Heart left ventricle (tissue), 16 donors: Measurements from ENCODE around the gene OSBPL10. TPM values are rescaled to one million over a fixed set of nuclear protein-coding genes. Genes with fewer than 3 reads are reported as not detected.

Source experiments
- ATAC-seq, 4 donors: fragments of 200-7000 bp; cut with Tn5 transposase; one replicate each; pipeline ENCODE4 v1.9.1; 2020 to 2022; ENCODE audit warnings: moderate library complexity in 4 of 4, mild to moderate bottlenecking in 3 of 4, moderate number of reproducible peaks in 1 of 4
- DNase-seq, 5 donors: peaks; one replicate each; pipeline ENCODE4 v3.0.0-alpha.2; 2020
- H3K27ac ChIP-seq, 12 donors: fragments of 200-600 bp; sonication (generic) in 4 of 12; one replicate each; pipeline versions ENCODE4 v1.5.0 to v1.8.0; 2016 to 2022; ENCODE audit warnings: mild to moderate bottlenecking in 2 of 12
- H3K27me3 ChIP-seq, 9 donors: fragments of 200-600 bp; sonication (generic) in 2 of 9; one replicate each; pipeline versions ENCODE4 v1.5.1 to v1.8.0; 2016 to 2022; ENCODE audit warnings: mild to moderate bottlenecking in 3 of 9
- H3K36me3 ChIP-seq, 9 donors: fragments of 200-600 bp; sonication (generic) in 2 of 9; one replicate each; pipeline versions ENCODE4 v1.5.0 to v1.8.0; 2018 to 2022; ENCODE audit warnings: mild to moderate bottlenecking in 2 of 9
- H3K4me1 ChIP-seq, 12 donors: fragments of 200-600 bp; sonication (generic) in 4 of 12; one replicate each; pipeline versions ENCODE4 v1.5.0 to v1.8.0; 2016 to 2022; ENCODE audit warnings: mild to moderate bottlenecking in 3 of 12
- H3K4me3 ChIP-seq, 12 donors: fragments of 200-600 bp; sonication (generic) in 4 of 12; one replicate each; pipeline versions ENCODE4 v1.5.0 to v1.8.0; 2017 to 2022; ENCODE audit warnings: mild to moderate bottlenecking in 9 of 12, moderate library complexity in 4 of 12
- H3K9me3 ChIP-seq, 12 donors: fragments of 200-600 bp; sonication (generic) in 4 of 12; one replicate each; pipeline versions ENCODE4 v1.5.0 to v1.8.0; 2016 to 2022; ENCODE audit warnings: mild to moderate bottlenecking in 1 of 12
- CTCF ChIP-seq, 12 donors: fragments of 200-600 bp; sonication (generic) in 4 of 12; IDR thresholded peaks; one replicate each; pipeline versions ENCODE4 v1.5.0 to v1.8.0; 2018 to 2022; ENCODE audit warnings: antibody characterized with exemption in 12 of 12, mild to moderate bottlenecking in 5 of 12
- POLR2A ChIP-seq, 2 donors: fragments of 450-650 bp; IDR thresholded peaks; one replicate each; pipeline ENCODE4 v1.6.1; 2017; ENCODE audit warnings: antibody characterized with exemption in 2 of 2, mild to moderate bottlenecking in 2 of 2, moderate library complexity in 2 of 2
- WGBS, 4 donors: extraction: QIAGEN DNeasy Blood & Tissue Kit in 2 of 4; methylation state at CpG; one replicate each; pipeline versions ENCODE4 v1.1.5 to v1.1.7; 2013 to 2018; 5-methylcytosine and 5-hydroxymethylcytosine counted together
- intact Hi-C, 10 donors: fragments of 100-400 bp; cut with DNase I; formaldehyde crosslinking; loops; one replicate each; pipeline versions ENCODE4 v1.11.1 to v1.14.2; 2022
- polyA plus RNA-seq, 2 donors: library from polyadenylated mRNA; stranded (reverse); fragments of 200-250 nt; gene quantifications; one replicate each; pipeline ENCODE4 v1.2.3, GENCODE V29; 2013
- total RNA-seq, 9 donors: library from RNA; depleted of rRNA in 2 of 9; stranded (reverse); fragments of >200 nt in 2 of 9; fragmentation: NEBNext Ultra II Directional in 3 of 9; extraction: Animal tissue kit (Norgen Biotek cat#: 25700) in 3 of 9; gene quantifications; one replicate each; pipeline versions ENCODE4 v1.1.0 to v1.2.4, GENCODE V29; 2016 to 2023
- donor health status: ischemic (EF 13 %, LVEDD 7.1; RV severe dilation, severe dysfunction).
- donor health status: healthy with polysubstance abuse.
- donor health status: DM: no; HTN: yes; CAD: no.
- donor health status: DM: no; HTN: no; CAD: no.
- donor health status: ischemic (EF 25% LVEDD 6.9; RV normal size, moderate dysfunction).
- donor health status: ischemic (EF 25% LVEDD 5.7; RV mildly dilated, moderate dysfunction).
- donor health status: healthy.
- donor health status: DM: yes; HTN: yes; CAD: no.
- donor health status: ischemic (EF 35%, LVEDD 5.7; RV mildly dilated, moderate dysfunction).
- donor health status: nonischemic (EF 11% LVEDD 7.7; RV severe dilation, severe dysfunction).
- donor health status: DM: yes; HTN: yes; CAD: no.
- donor health status: PGD.
- donor health status: ischemic (EF 29% LVEDD 5.4; RV normal size, mild dysfunction).
- donor health status: nonischemic (EF 23%, LVEDD 6.1; RV moderate dilation, normal function).

The OSBPL10 gene
- total and polyA plus RNA-seq, 11 donors = 1.3 to 12.7 (median 3.9) TPM

- intact Hi-C loops = no loop called here
- no peak for TF ChIP-seq POLR2A (IDR thresholded peaks at IDR 0.05)
- TF ChIP-seq CTCF (IDR thresholded peaks at IDR 0.05) = no peak
- H3K4me3 ChIP-seq = no peak overlapping the region
- DNase-seq = no peak
- 83 to 87% (median 84%) methylated on average over 2 of the region's 2 CpGs for WGBS, 4 donors
- H3K9me3 ChIP-seq = no peaks in the 10 kb centered on the region
- no peak for ATAC-seq
- no peak overlapping the region for H3K27ac ChIP-seq
- H3K36me3 ChIP-seq = no peaks in the 10 kb centered on the region
- no peaks in the 10 kb centered on the region for H3K27me3 ChIP-seq
- peaks cover 0 to 8% (median 4%) of the 10 kb centered on the region in 12 donors for H3K4me1 ChIP-seq
Observed at GRCh38 chr3:31791090-31791430, 190.0 kb downstream of the OSBPL10 start.

- Histone ChIP-seq H3K4me1 (peaks cover 0 to 8% (median 4%) of the 10 kb centered on the region in 12 donors), H3K27me3 (no peaks in the 10 kb centered on the region), H3K4me3 (no peak overlapping the region), H3K36me3 (no peaks in the 10 kb centered on the region), H3K27ac (no peak overlapping the region), H3K9me3 (no peaks in the 10 kb centered on the region)
- TF ChIP-seq CTCF (IDR thresholded peaks at IDR 0.05) (no peak), POLR2A (IDR thresholded peaks at IDR 0.05) (no peak)
- DNase-seq (no peak), ATAC-seq (no peak)
- WGBS, 4 donors = 95 to 97% (median 96%) methylated on average over 7 of the region's 7 CpGs
- intact Hi-C loops = no loop called here
Observed at GRCh38 chr3:31790193-31791089, 190.6 kb downstream of the OSBPL10 start.

DNA sequence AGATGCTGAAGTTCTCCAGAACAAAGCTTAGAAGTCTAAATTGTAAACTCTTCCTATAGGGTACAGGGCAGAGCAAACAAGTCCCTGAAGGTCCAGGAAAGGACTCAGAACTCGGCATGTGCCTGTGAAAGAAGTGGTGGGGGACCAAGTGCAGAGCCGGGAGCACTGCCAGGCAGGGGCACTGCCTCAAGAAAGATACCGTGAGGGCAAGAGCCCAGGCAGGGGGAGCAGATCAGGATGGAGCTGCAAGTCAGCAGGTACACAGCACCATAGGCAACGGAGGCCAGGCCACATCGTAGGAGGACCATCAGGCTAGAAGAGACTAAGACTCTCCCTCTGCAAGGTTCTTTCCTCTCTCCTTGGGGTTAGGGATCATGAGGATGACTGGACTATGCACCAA, 191.6 kb downstream of the OSBPL10 start:
- WGBS, 4 donors = 79 to 94% (median 91%) methylated on average over 5 of the region's 5 CpGs
- Histone ChIP-seq H3K4me3 (no peak overlapping the region), H3K27me3 (no peaks in the 10 kb centered on the region), H3K27ac (no peak overlapping the region), H3K4me1 (peaks cover 0 to 8% (median 4%) of the 10 kb centered on the region in 12 donors), H3K9me3 (no peaks in the 10 kb centered on the region), H3K36me3 (no peaks in the 10 kb centered on the region)
- ATAC-seq (no peak), DNase-seq (no peak)
- intact Hi-C loops = no loop called here
- TF ChIP-seq CTCF (IDR thresholded peaks at IDR 0.05) (no peak), POLR2A (IDR thresholded peaks at IDR 0.05) (no peak)

- Histone ChIP-seq H3K4me1 (no peaks in the 10 kb centered on the region), H3K27ac (no peak overlapping the region), H3K27me3 (no peaks in the 10 kb centered on the region), H3K4me3 (no peak overlapping the region), H3K9me3 (peaks cover 0 to 9% (median 0%) of the 10 kb centered on the region in 12 donors), H3K36me3 (no peaks in the 10 kb centered on the region)
- WGBS, 4 donors = 90 to 100% (median 97%) methylated on average over 1 of the region's 1 CpG
- DNase-seq = no peak
- no peak for ATAC-seq
- intact Hi-C loops = no loop called here
- TF ChIP-seq CTCF (IDR thresholded peaks at IDR 0.05) = no peak
- no peak for TF ChIP-seq POLR2A (IDR thresholded peaks at IDR 0.05)
Observed at GRCh38 chr3:31785734-31786133, 195.3 kb downstream of the OSBPL10 start.
